Measurements from ENCODE around the gene IGFBP2. TPM values are rescaled to one million over a fixed set of nuclear protein-coding genes. Genes with fewer than 3 reads are reported as not detected.

IGFBP2 gene
- total and polyA plus RNA-seq, 2 of the 4 experiments (the other 2 are of a cell fraction): 33.5 to 236 TPM

DNA sequence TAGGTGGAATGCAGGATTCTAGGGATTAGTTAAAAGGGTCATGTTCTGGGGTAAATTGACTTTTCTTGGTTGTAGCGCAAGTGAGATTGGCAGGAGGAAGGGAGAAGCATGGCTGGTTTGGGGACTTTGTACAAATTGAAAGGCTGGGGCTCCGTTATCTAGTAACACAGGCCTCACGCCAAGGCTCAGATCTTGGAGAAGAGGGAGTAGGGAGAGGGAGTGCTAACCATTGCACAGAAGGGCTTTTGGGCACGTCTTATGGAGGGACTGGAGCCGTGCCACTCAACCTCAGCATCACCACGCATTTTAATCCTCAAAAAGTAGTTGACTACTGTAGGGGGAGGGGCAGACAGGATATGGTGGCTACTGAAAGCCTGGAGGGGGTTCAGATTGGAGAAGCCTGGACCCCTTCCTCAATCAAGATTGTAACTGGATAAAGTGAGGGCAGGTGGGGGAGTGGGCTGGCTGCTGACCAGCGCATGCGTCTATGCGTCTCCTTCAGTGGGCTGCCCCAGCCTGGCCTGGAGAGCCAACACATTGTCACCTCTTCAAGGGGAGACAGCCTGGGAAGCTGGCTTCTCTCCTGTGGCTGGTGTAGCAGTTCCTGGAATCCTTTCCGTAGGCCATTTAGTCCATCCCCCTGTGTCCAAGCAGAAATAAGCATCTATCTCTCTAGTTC, 47.9 kb downstream of the IGFBP2 start:
- Histone ChIP-seq H3K9me1 (ENCODE audit: insufficient read depth, low read length) (peaks cover 24% of the 10 kb centered on the region), H3K36me3 (ENCODE audit: control insufficient read depth, insufficient read depth, low read length) (peaks cover 88% of the 10 kb centered on the region), H4K20me1 (ENCODE audit: insufficient read depth, low read length) (peaks cover 99% of the 10 kb centered on the region), H2BK5ac (ENCODE audit: low read depth, low read length, poor library complexity, severe bottlenecking) (no peak overlapping the region), H2BK20ac (ENCODE audit: low read depth, low read length) (no peak overlapping the region), H3K9me3 (ENCODE audit: control insufficient read depth, insufficient read depth, low read length) (no peaks in the 10 kb centered on the region), H4K8ac (ENCODE audit: low read depth in 2 of 2, low read length in 2 of 2) (peak overlapping the region in 1 of 2 experiments; percentile 10; a peak in 2 of 4 replicates), H3K4ac (ENCODE audit: low read depth, low read length) (no peak overlapping the region), H3K23ac (ENCODE audit: low read depth, low read length) (no peak overlapping the region), H4K91ac (ENCODE audit: insufficient read depth, low read depth, low read length) (no peak overlapping the region), H2AFZ (replicated peaks; ENCODE audit: low read length, poor library complexity) (no peak overlapping the region), H3K56ac (ENCODE audit: extremely low read depth, insufficient read depth, low read length) (no peak overlapping the region), H3K4me1 (ENCODE audit: control insufficient read depth, insufficient read depth, low read length) (peaks cover 4% of the 10 kb centered on the region; the same call in 1 of the 2 replicates), H2BK120ac (ENCODE audit: low read depth, low read length) (no peak overlapping the region), H3K18ac (ENCODE audit: low read depth, low read length) (no peak overlapping the region), H2AK5ac (ENCODE audit: low read depth, low read length) (no peak overlapping the region), H2AK9ac (replicated peaks; ENCODE audit: low read depth, low read length, poor library complexity) (no peak overlapping the region), H4K5ac (ENCODE audit: low read depth, low read length) (no peak overlapping the region), H3K27ac (ENCODE audit: insufficient read depth, low read length) (no peak overlapping the region), H3K9ac (ENCODE audit: low read depth, low read length) (no peak overlapping the region), H3K4me3 (ENCODE audit: insufficient read depth, low read depth, low read length) (no peak overlapping the region), H3K27me3 (ENCODE audit: control insufficient read depth, insufficient read depth, low read length) (no peaks in the 10 kb centered on the region), H3K4me2 (ENCODE audit: low read depth, low read length) (no peak overlapping the region), H2BK15ac (ENCODE audit: low read depth, low read length) (no peak overlapping the region), H3K14ac (replicated peaks; ENCODE audit: low read depth, low read length) (no peak overlapping the region), H3K79me1 (ENCODE audit: low read depth in 1 of 2, low read length in 2 of 2) (peaks cover 0 to 88% of the 10 kb centered on the region in 2 experiments; a peak in 2 of 4 replicates)
- POLR2A ChIA-PET (ENCODE audit: unreplicated experiment): no interaction called here
- DNase-seq: peak; percentile 34
- no peak for ATAC-seq (ENCODE audit: low read depth)
- in situ Hi-C loops (cut with MboI; ENCODE audit: low sequenced_read_pairs) (no loop called here), intact Hi-C loops (cut with micrococcal nuclease) (no loop called here), dilution Hi-C loops (cut with HindIII; ENCODE audit: low sequenced_read_pairs, unreplicated experiment) (loop anchor here (25.0 kb wide), 2 partner anchors 481 to 831 kb away; no protein-coding TSS in a partner anchor)
- no TSS peak for BruUV-seq (replicated peaks)
- CTCF ChIA-PET: no interaction called here
- 100% methylated on average over 3 of the region's 10 CpGs; no CpG with 5 or more reads in 1 of the 2 experiments for WGBS, 2 experiments (ENCODE audit: extremely low coverage in 2 of 2, insufficient read length in 1 of 2)
- TF ChIP-seq POLR2A (IDR thresholded peaks at IDR 0.05; ENCODE audit: low read depth, low read length) (0 out of 2 replicates have a peak, but pooled peaks have one; percentile 21), SMC3 (IDR thresholded peaks at IDR 0.05; ENCODE audit: low read depth, low read length) (no peak)
